Adrenal gland (tissue), 12 donors: ENCODE results near the gene SLC8B1. TPM values are rescaled to one million over a fixed set of nuclear protein-coding genes. Genes with fewer than 3 reads are reported as not detected.

Source experiments
- DNase-seq, 7 donors: peaks; one replicate each; pipeline ENCODE4 v3.0.0-alpha.2; 2019 to 2020
- H3K27ac ChIP-seq, 5 donors: fragments of 200-600 bp; sonication (generic) in 4 of 5; 1 replicate in 3 of 5; 2 replicates in 2 of 5; pipeline versions ENCODE4 v1.5.1 to v1.8.0; 2016 to 2020; ENCODE audit warnings: mild to moderate bottlenecking in 1 of 5
- H3K27me3 ChIP-seq: fragments of 200-600 bp; 2 replicates; pipeline ENCODE4 v1.8.0; 2021
- H3K36me3 ChIP-seq, 2 donors: fragments of 200-600 bp; replicated peaks in 1 of 2; 1 replicate in 1 of 2; 2 replicates in 1 of 2; pipeline versions ENCODE4 v1.5.1 to v1.8.0; 2018 to 2022
- H3K4me1 ChIP-seq, 2 donors: fragments of 200-600 bp; replicated peaks in 1 of 2; 1 replicate in 1 of 2; 2 replicates in 1 of 2; pipeline versions ENCODE4 v1.5.1 to v1.8.0; 2018 to 2021
- H3K4me3 ChIP-seq, 4 donors: fragments of 200-600 bp; sonication (generic) in 3 of 4; one replicate each; pipeline ENCODE4 v1.5.1; 2016 to 2018
- H3K9me3 ChIP-seq, 3 donors: fragments of 200-600 bp; sonication (generic) in 1 of 3; replicated peaks in 1 of 3; 1 replicate in 2 of 3; 2 replicates in 1 of 3; pipeline versions ENCODE4 v1.5.1 to v1.8.0; 2016 to 2021
- CTCF ChIP-seq, 6 experiments: fragments of 450-650 bp in 4 of 6; fragments of 200-600 bp in 2 of 6; sonication (generic) in 1 of 6; IDR thresholded peaks; 1 replicate in 5 of 6; 2 replicates in 1 of 6; pipeline versions ENCODE4 v1.5.1 to v1.8.0; 2016 to 2021; ENCODE audit warnings: antibody characterized with exemption in 6 of 6, mild to moderate bottlenecking in 2 of 6, moderate library complexity in 1 of 6
- POLR2A ChIP-seq, 2 donors: fragments of 450-650 bp; IDR thresholded peaks; one replicate each; pipeline ENCODE4 v1.6.1; 2017; ENCODE audit warnings: antibody characterized with exemption in 2 of 2, mild to moderate bottlenecking in 2 of 2, moderate library complexity in 1 of 2
- WGBS, 4 donors: extraction: QIAGEN DNeasy Blood & Tissue Kit in 2 of 4; methylation state at CpG; one replicate each; pipeline versions ENCODE4 v1.1.5 to v1.1.7; 2013 to 2017; 5-methylcytosine and 5-hydroxymethylcytosine counted together
- intact Hi-C, 2 donors: fragments of 100-400 bp; cut with DNase I; formaldehyde crosslinking; loops; one replicate each; pipeline versions ENCODE4 v1.14.1 to v1.15.0; 2022 to 2023
- polyA plus RNA-seq, 3 donors: library from polyadenylated mRNA; stranded (reverse); fragments of 200-250 nt in 2 of 3; fragments of 350-450 nt in 1 of 3; fragmentation: Illumina TruSeq in 1 of 3; extraction: RNeasy Lipid Tissue Mini Kit (QIAGEN cat#74804) in 1 of 3; gene quantifications; one replicate each; pipeline ENCODE4 v1.2.3, GENCODE V29; 2013 to 2014
- total RNA-seq, 9 donors: library from RNA; depleted of rRNA in 4 of 9; stranded (reverse); fragments of >200 nt in 4 of 9; fragments of 120-200 nt in 1 of 9; fragmentation: NEBNext Ultra II Directional in 1 of 9; extraction: Animal tissue kit (Norgen Biotek cat#: 25700) in 1 of 9; gene quantifications; one replicate each; pipeline versions ENCODE4 v1.1.0 to v1.2.4, GENCODE V29; 2013 to 2023
- donor health status: healthy with polysubstance abuse.
- donor health status: Bipolar disorder and iron deficiency.
- donor health status: DM: yes; HTN: yes; CAD: no.
- donor health status: DM: no; HTN: no; CAD: no.
- donor health status: DM: no; HTN: no; CAD: no.
- donor health status: DM: yes; HTN: yes; CAD: no.

SLC8B1 gene
- total and polyA plus RNA-seq, 12 donors: 67.6 to 288 (median 188) TPM

- Histone ChIP-seq H3K4me1 (no peaks in the 10 kb centered on the region), H3K27me3 (no peaks in the 10 kb centered on the region), H3K27ac (no peak overlapping the region), H3K4me3 (no peak overlapping the region), H3K9me3 (no peaks in the 10 kb centered on the region), H3K36me3 (peaks cover 0 to 90% of the 10 kb centered on the region in 2 donors)
- WGBS, 4 donors: 86 to 98% (median 89%) methylated on average over 9 to 11 of the region's 11 CpGs
- TF ChIP-seq POLR2A (IDR thresholded peaks at IDR 0.05) (no peak), CTCF (IDR thresholded peaks at IDR 0.05) (no peak)
- no peak for DNase-seq
- intact Hi-C loops: no loop called here
Observed at GRCh38 chr12:113306382-113306781, 28.5 kb downstream of the SLC8B1 start.

- DNase-seq: no peak
- H3K4me1 ChIP-seq: peaks cover 0 to under 1% of the 10 kb centered on the region in 2 donors
- TF ChIP-seq CTCF (IDR thresholded peaks at IDR 0.05) (no peak), POLR2A (IDR thresholded peaks at IDR 0.05) (no peak)
- no peak overlapping the region for H3K4me3 ChIP-seq
- H3K9me3 ChIP-seq: no peaks in the 10 kb centered on the region
- peaks cover 0 to 83% of the 10 kb centered on the region in 2 donors for H3K36me3 ChIP-seq
- H3K27ac ChIP-seq: no peak overlapping the region
- H3K27me3 ChIP-seq: no peaks in the 10 kb centered on the region
- intact Hi-C loops: no loop called here
- WGBS, 4 donors: 94 to 96% (median 96%) methylated on average over 9 to 11 of the region's 11 CpGs
Observed at GRCh38 chr12:113305281-113305856, 29.5 kb downstream of the SLC8B1 start.

GRCh38 chr12:113302886-113303640 is 31.8 kb downstream of the SLC8B1 start:
- DNase-seq: no peak
- WGBS, 4 donors: 71 to 86% (median 75%) methylated on average over 19 of the region's 19 CpGs

More at GRCh38 chr12:113302886-113303640, 31.8 kb downstream of the SLC8B1 start:
- peak overlapping the region in 1 of 5 donors; percentile 13 for H3K27ac ChIP-seq
- H3K36me3 ChIP-seq: peaks cover 0 to 65% of the 10 kb centered on the region in 2 donors
- no peak overlapping the region for H3K4me3 ChIP-seq
- H3K4me1 ChIP-seq: peaks cover 17 to 23% of the 10 kb centered on the region in 2 donors
- no peak for TF ChIP-seq POLR2A (IDR thresholded peaks at IDR 0.05)
- TF ChIP-seq CTCF (IDR thresholded peaks at IDR 0.05): no peak
- no peaks in the 10 kb centered on the region for H3K9me3 ChIP-seq
- intact Hi-C loops: no loop called here
- no peaks in the 10 kb centered on the region for H3K27me3 ChIP-seq
